Progenitor cell of endocrine pancreas (in vitro differentiated cells): Measurements from ENCODE around the gene PLXNA2. TPM values are rescaled to one million over a fixed set of nuclear protein-coding genes. Genes with fewer than 3 reads are reported as not detected.

Experiments used
- DNase-seq: peaks from one replicate; pipeline ENCODE4 v3.0.0; 2021; ENCODE audit warnings: low spot score; ENCODE audit not compliant: unreplicated experiment
- H3K27ac Mint-ChIP-seq: 2 replicates; pipeline ENCODE4 v1.8.0; 2021; ENCODE audit warnings: mild to moderate bottlenecking, moderate library complexity, mixed read lengths
- H3K27me3 Mint-ChIP-seq: 2 replicates; pipeline ENCODE4 v1.8.0; 2021; ENCODE audit warnings: mixed read lengths
- H3K36me3 Mint-ChIP-seq: 2 replicates; pipeline ENCODE4 v1.8.0; 2022; ENCODE audit warnings: mixed read lengths; ENCODE audit not compliant: insufficient read depth
- H3K4me1 Mint-ChIP-seq: 2 replicates; pipeline ENCODE4 v1.8.0; 2021; ENCODE audit warnings: low read depth, mixed read lengths
- H3K4me3 Mint-ChIP-seq: 2 replicates; pipeline ENCODE4 v1.8.0; 2021; ENCODE audit warnings: low read depth, mild to moderate bottlenecking, moderate library complexity, mixed read lengths
- H3K9me3 Mint-ChIP-seq: 2 replicates; pipeline ENCODE4 v1.8.0; 2021; ENCODE audit warnings: low read depth, mixed read lengths
- total RNA-seq: library from RNA; stranded (reverse); gene quantifications from 2 replicates; pipeline ENCODE4 v1.2.1, GENCODE V29; 2021
- TF ChIP-seq, protein P1 (sequence below): fragments of 200-600 bp; sonication (generic); IDR thresholded peaks from one replicate; pipeline ENCODE4 v1.5.0; 2021; ENCODE audit warnings: antibody characterized with exemption, mild to moderate bottlenecking; ENCODE audit not compliant: unreplicated experiment

PLXNA2 gene
- total RNA-seq, 1 donor from 2014 or later, result 34.9 TPM

- DNase-seq, result no peak
- no peak overlapping the region for H3K4me3 Mint-ChIP-seq
- TF ChIP-seq, protein P1, sequence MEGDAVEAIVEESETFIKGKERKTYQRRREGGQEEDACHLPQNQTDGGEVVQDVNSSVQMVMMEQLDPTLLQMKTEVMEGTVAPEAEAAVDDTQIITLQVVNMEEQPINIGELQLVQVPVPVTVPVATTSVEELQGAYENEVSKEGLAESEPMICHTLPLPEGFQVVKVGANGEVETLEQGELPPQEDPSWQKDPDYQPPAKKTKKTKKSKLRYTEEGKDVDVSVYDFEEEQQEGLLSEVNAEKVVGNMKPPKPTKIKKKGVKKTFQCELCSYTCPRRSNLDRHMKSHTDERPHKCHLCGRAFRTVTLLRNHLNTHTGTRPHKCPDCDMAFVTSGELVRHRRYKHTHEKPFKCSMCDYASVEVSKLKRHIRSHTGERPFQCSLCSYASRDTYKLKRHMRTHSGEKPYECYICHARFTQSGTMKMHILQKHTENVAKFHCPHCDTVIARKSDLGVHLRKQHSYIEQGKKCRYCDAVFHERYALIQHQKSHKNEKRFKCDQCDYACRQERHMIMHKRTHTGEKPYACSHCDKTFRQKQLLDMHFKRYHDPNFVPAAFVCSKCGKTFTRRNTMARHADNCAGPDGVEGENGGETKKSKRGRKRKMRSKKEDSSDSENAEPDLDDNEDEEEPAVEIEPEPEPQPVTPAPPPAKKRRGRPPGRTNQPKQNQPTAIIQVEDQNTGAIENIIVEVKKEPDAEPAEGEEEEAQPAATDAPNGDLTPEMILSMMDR, result no peak
- H3K9me3 Mint-ChIP-seq, result peaks cover 4% of the 10 kb centered on the region
- H3K36me3 Mint-ChIP-seq, result no peaks in the 10 kb centered on the region
- H3K27ac Mint-ChIP-seq, result no peak overlapping the region
- peaks cover 6% of the 10 kb centered on the region for H3K4me1 Mint-ChIP-seq
- peaks cover 15% of the 10 kb centered on the region for H3K27me3 Mint-ChIP-seq
Observed at GRCh38 chr1:208002672-208003071, 241.5 kb downstream of the PLXNA2 start.

DNA sequence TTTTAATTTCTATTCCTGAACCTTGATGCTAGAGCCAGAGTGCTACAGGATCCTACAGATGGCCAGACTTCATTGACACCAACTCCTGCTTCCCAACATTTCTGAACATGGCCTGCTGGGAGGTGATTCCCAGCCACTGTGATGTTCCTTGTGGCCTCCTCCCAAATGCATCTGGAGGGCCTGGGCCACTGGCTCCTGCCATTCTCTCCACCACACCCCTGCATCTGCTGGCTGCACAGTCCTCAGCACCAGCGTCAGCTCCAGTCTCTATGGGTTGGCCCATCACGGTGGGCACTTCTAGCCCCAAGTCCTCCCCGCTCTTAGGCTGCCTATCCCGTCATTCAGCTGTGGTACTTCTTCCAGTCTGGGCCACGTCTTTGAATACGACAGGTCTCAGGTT, 242.1 kb downstream of the PLXNA2 start:
- no peak overlapping the region for H3K27ac Mint-ChIP-seq
- TF ChIP-seq, protein P1, result no peak
- H3K9me3 Mint-ChIP-seq, result peaks cover 4% of the 10 kb centered on the region
- no peaks in the 10 kb centered on the region for H3K36me3 Mint-ChIP-seq
- H3K27me3 Mint-ChIP-seq, result peaks cover 17% of the 10 kb centered on the region
- peaks cover under 1% of the 10 kb centered on the region for H3K4me1 Mint-ChIP-seq
- H3K4me3 Mint-ChIP-seq, result no peak overlapping the region
- DNase-seq, result no peak

GRCh38 chr1:208000504-208000903, 243.7 kb downstream of the PLXNA2 start:
- Mint-ChIP-seq H3K9me3 (no peaks in the 10 kb centered on the region), H3K4me3 (no peak overlapping the region), H3K27ac (no peak overlapping the region), H3K4me1 (no peaks in the 10 kb centered on the region), H3K27me3 (peaks cover 17% of the 10 kb centered on the region), H3K36me3 (no peaks in the 10 kb centered on the region)
- TF ChIP-seq, protein P1, result no peak
- no peak for DNase-seq

DNA sequence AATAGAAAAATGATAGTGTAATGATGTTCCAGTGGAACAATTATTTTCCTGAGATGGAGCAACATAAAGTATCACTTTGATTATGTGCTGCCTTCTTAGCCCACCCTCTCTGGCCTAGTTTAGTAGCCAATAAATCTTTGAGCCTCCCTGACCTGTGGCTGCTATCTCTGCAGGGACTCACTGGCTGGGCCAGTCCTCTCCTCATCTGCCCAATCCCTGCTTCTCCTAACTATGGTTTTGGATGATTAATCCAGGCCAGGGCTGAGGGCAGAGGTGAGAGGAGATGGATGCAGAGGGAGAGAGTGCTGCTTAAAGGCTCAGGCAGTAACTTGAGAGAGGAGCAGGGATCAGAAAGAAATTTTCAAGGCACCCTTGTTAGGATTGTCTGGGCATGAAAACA, 244.2 kb downstream of the PLXNA2 start:
- H3K27ac Mint-ChIP-seq, result no peak overlapping the region
- H3K4me3 Mint-ChIP-seq, result no peak overlapping the region
- H3K36me3 Mint-ChIP-seq, result no peaks in the 10 kb centered on the region
- H3K27me3 Mint-ChIP-seq, result peaks cover 22% of the 10 kb centered on the region
- TF ChIP-seq, protein P1, result no peak
- H3K4me1 Mint-ChIP-seq, result no peaks in the 10 kb centered on the region
- no peaks in the 10 kb centered on the region for H3K9me3 Mint-ChIP-seq
- no peak for DNase-seq

- DNase-seq, result no peak
- Mint-ChIP-seq H3K4me1 (no peaks in the 10 kb centered on the region), H3K27me3 (peaks cover 23% of the 10 kb centered on the region), H3K9me3 (no peaks in the 10 kb centered on the region), H3K27ac (no peak overlapping the region), H3K36me3 (no peaks in the 10 kb centered on the region), H3K4me3 (no peak overlapping the region)
- TF ChIP-seq, protein P1, result no peak
Observed at GRCh38 chr1:207999274-207999915, 244.8 kb downstream of the PLXNA2 start.
